H9 (cell line): Measurements from ENCODE around the gene CCL15. TPM values are rescaled to one million over a fixed set of nuclear protein-coding genes. Genes with fewer than 3 reads are reported as not detected.

ENCODE experiments used
- DNase-seq: peaks from one replicate; pipeline ENCODE4 v3.0.0-alpha.2; 2017
- H2AFZ ChIP-seq: one replicate; pipeline ENCODE4 v1.6.1; 2013; ENCODE audit warnings: mild to moderate bottlenecking, low read length, control low read depth, moderate library complexity
- H2AK5ac ChIP-seq: 2 replicates; pipeline ENCODE4 v1.6.1; 2013; ENCODE audit warnings: low read length, control low read depth, mixed read lengths; ENCODE audit not compliant: insufficient read length
- H2BK120ac ChIP-seq: one replicate; pipeline ENCODE4 v1.6.1; 2013; ENCODE audit warnings: low read depth, mild to moderate bottlenecking, low read length, control low read depth, inconsistent platforms; ENCODE audit not compliant: poor library complexity, severe bottlenecking
- H2BK12ac ChIP-seq: 2 replicates; pipeline ENCODE4 v1.6.1; 2013; ENCODE audit warnings: low read length, control low read depth, mixed read lengths, low read depth; ENCODE audit not compliant: insufficient read length
- H2BK15ac ChIP-seq: 2 replicates; pipeline ENCODE4 v1.6.1; 2013; ENCODE audit warnings: low read depth, low read length, control low read depth
- H2BK20ac ChIP-seq: one replicate; pipeline ENCODE4 v1.6.1; 2013; ENCODE audit warnings: low read depth, mild to moderate bottlenecking, low read length, control low read depth, inconsistent platforms; ENCODE audit not compliant: poor library complexity, severe bottlenecking
- H2BK5ac ChIP-seq: 2 replicates; pipeline ENCODE4 v1.6.1; 2013; ENCODE audit warnings: low read length, control low read depth, mixed read lengths; ENCODE audit not compliant: insufficient read length
- H3K14ac ChIP-seq: 2 replicates; pipeline ENCODE4 v1.6.1; 2013; ENCODE audit warnings: low read length, control low read depth; ENCODE audit not compliant: insufficient read depth
- H3K18ac ChIP-seq: 2 replicates; pipeline ENCODE4 v1.6.1; 2013; ENCODE audit warnings: low read depth, mild to moderate bottlenecking, mixed read lengths, low read length, control low read depth; ENCODE audit not compliant: insufficient read length
- H3K23ac ChIP-seq: 2 replicates; pipeline ENCODE4 v1.6.1; 2013; ENCODE audit warnings: low read length, control low read depth, mixed read lengths, low read depth; ENCODE audit not compliant: insufficient read length
- H3K23me2 ChIP-seq: 2 replicates; pipeline ENCODE4 v1.6.1; 2013; ENCODE audit warnings: low read depth, mild to moderate bottlenecking, mixed read lengths, low read length, control low read depth; ENCODE audit not compliant: insufficient read length, poor library complexity, severe bottlenecking
- H3K27ac ChIP-seq: 2 replicates; pipeline ENCODE4 v1.5.1; 2013; ENCODE audit warnings: low read length, control low read depth, mixed read lengths, low read depth; ENCODE audit not compliant: insufficient read length
- H3K27me3 ChIP-seq: 2 replicates; pipeline ENCODE4 v1.6.1; 2013; ENCODE audit warnings: low read length, control low read depth, inconsistent platforms; ENCODE audit not compliant: insufficient read depth
- H3K4ac ChIP-seq: 2 replicates; pipeline ENCODE4 v1.6.1; 2013; ENCODE audit warnings: low read depth, mild to moderate bottlenecking, control low read depth, inconsistent platforms, low read length, moderate library complexity
- H3K4me1 ChIP-seq: 2 replicates; pipeline ENCODE4 v1.6.1; 2013; ENCODE audit warnings: low read length, control low read depth, inconsistent platforms; ENCODE audit not compliant: insufficient read depth
- H3K4me2 ChIP-seq: 2 replicates; pipeline ENCODE4 v1.6.1; 2013; ENCODE audit warnings: low read length, control low read depth, mixed read lengths; ENCODE audit not compliant: insufficient read length, insufficient read depth
- H3K56ac ChIP-seq: 2 replicates; pipeline ENCODE4 v1.6.1; 2013; ENCODE audit warnings: low read depth, mild to moderate bottlenecking, mixed read lengths, low read length, control low read depth; ENCODE audit not compliant: insufficient read length
- H3K79me1 ChIP-seq: 2 replicates; pipeline ENCODE4 v1.6.1; 2013; ENCODE audit warnings: low read depth, mild to moderate bottlenecking, moderate library complexity, low read length, control low read depth, inconsistent platforms; ENCODE audit not compliant: insufficient read depth, poor library complexity, severe bottlenecking
- H3K79me2 ChIP-seq: 2 replicates; pipeline ENCODE4 v1.6.1; 2013; ENCODE audit warnings: low read length, control low read depth, inconsistent platforms; ENCODE audit not compliant: insufficient read depth
- H3K9ac ChIP-seq: 2 replicates; pipeline ENCODE4 v1.6.1; 2013; ENCODE audit warnings: low read length, control low read depth, mixed read lengths; ENCODE audit not compliant: insufficient read length; ENCODE audit errors: extremely low read depth
- H3K9me3 ChIP-seq: one replicate; pipeline ENCODE4 v1.6.1; 2013; ENCODE audit warnings: low read depth, low read length, inconsistent platforms; ENCODE audit not compliant: control insufficient read depth
- H3T11ph ChIP-seq: one replicate; pipeline ENCODE4 v1.6.1; 2013; ENCODE audit warnings: mild to moderate bottlenecking, low read length, control low read depth, inconsistent platforms
- H4K20me1 ChIP-seq: one replicate; pipeline ENCODE4 v1.6.1; 2013; ENCODE audit not compliant: control insufficient read depth, insufficient read length, insufficient read depth
- H4K5ac ChIP-seq: 2 replicates; pipeline ENCODE4 v1.6.1; 2013; ENCODE audit warnings: low read depth, mild to moderate bottlenecking, mixed read lengths, low read length, control low read depth; ENCODE audit not compliant: insufficient read length
- H4K8ac ChIP-seq: replicated peaks from 2 replicates; pipeline ENCODE4 v1.6.1; 2013; ENCODE audit warnings: low read length, control low read depth, mixed read lengths, low read depth; ENCODE audit not compliant: insufficient read length
- H4K91ac ChIP-seq: 2 replicates; pipeline ENCODE4 v1.6.1; 2013; ENCODE audit warnings: low read depth, mild to moderate bottlenecking, moderate library complexity, mixed read lengths, low read length, control low read depth; ENCODE audit not compliant: insufficient read length
- H3K27ac Mint-ChIP-seq, 3 experiments: 2 replicates in 2 of 3; 3 replicates in 1 of 3; pipeline ENCODE4 v1.8.0; 2020 to 2021; ENCODE audit warnings: mixed read lengths in 3 of 3, mild to moderate bottlenecking in 1 of 3, moderate library complexity in 1 of 3
- H3K27me3 Mint-ChIP-seq: 2 replicates; pipeline ENCODE4 v1.8.0; 2021; ENCODE audit warnings: low read depth, mild to moderate bottlenecking, moderate library complexity, mixed read lengths
- H3K36me3 Mint-ChIP-seq, 3 experiments: 2 replicates in 2 of 3; 3 replicates in 1 of 3; pipeline ENCODE4 v1.8.0; 2020 to 2021; ENCODE audit warnings: low read depth in 3 of 3, mixed read lengths in 3 of 3; ENCODE audit not compliant: insufficient read depth in 1 of 3
- H3K4me1 Mint-ChIP-seq, 2 experiments: 2 replicates each; pipeline ENCODE4 v1.8.0; 2020; ENCODE audit warnings: mixed read lengths in 2 of 2
- H3K4me3 Mint-ChIP-seq, 2 experiments: 2 replicates in 1 of 2; 3 replicates in 1 of 2; pipeline ENCODE4 v1.8.0; 2020 to 2021; ENCODE audit warnings: mild to moderate bottlenecking in 2 of 2, mixed read lengths in 2 of 2, moderate library complexity in 1 of 2
- H3K9me3 Mint-ChIP-seq, 2 experiments: 2 replicates in 1 of 2; 3 replicates in 1 of 2; pipeline ENCODE4 v1.8.0; 2020; ENCODE audit warnings: mild to moderate bottlenecking in 2 of 2, mixed read lengths in 2 of 2, moderate library complexity in 1 of 2
- CTCF ChIP-seq: fragments of 200-600 bp; sonication (generic); conservative IDR thresholded peaks from 3 replicates; pipeline ENCODE4 v1.8.0; 2021; ENCODE audit warnings: antibody characterized with exemption, mild to moderate bottlenecking
- WGBS: extraction: QIAGEN DNeasy Blood & Tissue Kit; methylation state at CpG from one replicate; pipeline ENCODE4 v1.1.7; 2013; ENCODE audit warnings: missing lambda C conversion rate, low lambda C conversion rate, mixed read lengths; ENCODE audit not compliant: insufficient read length; ENCODE audit errors: extremely low coverage; 5-methylcytosine and 5-hydroxymethylcytosine counted together
- total RNA-seq: library from RNA; stranded (reverse); gene quantifications from 2 replicates; pipeline ENCODE4 v1.2.1, GENCODE V29; 2021

The CCL15 gene
- total RNA-seq, 1 experiment from 2014 or later: not detected

- Histone ChIP-seq H3T11ph (no peak overlapping the region), H3K4ac (no peak overlapping the region), H3K4me2 (no peak overlapping the region), H3K56ac (no peak overlapping the region), H3K79me2 (no peaks in the 10 kb centered on the region), H4K91ac (no peak overlapping the region), H3K9me3 (no peaks in the 10 kb centered on the region), H3K14ac (no peak overlapping the region), H2BK20ac (no peak overlapping the region), H2BK15ac (no peak overlapping the region), H4K8ac (no peak overlapping the region), H2BK120ac (no peak overlapping the region), H3K27me3 (no peaks in the 10 kb centered on the region), H2BK5ac (no peak overlapping the region), H3K79me1 (no peaks in the 10 kb centered on the region), H2AK5ac (no peak overlapping the region), H2BK12ac (no peak overlapping the region), H3K23ac (no peak overlapping the region), H3K9ac (no peak overlapping the region), H3K4me1 (no peaks in the 10 kb centered on the region), H3K27ac (no peak overlapping the region), H3K23me2 (no peaks in the 10 kb centered on the region), H2AFZ (no peak overlapping the region), H3K18ac (no peak overlapping the region), H4K20me1 (no peaks in the 10 kb centered on the region), H4K5ac (no peak overlapping the region)
- peaks cover 0 to 2% (median 0%) of the 10 kb centered on the region in 3 experiments; a peak in 2 of 7 replicates for H3K36me3 Mint-ChIP-seq
- H3K9me3 Mint-ChIP-seq: peaks cover 4 to 6% of the 10 kb centered on the region in 2 experiments; a peak in 3 of 5 replicates
- TF ChIP-seq CTCF: no peak
- H3K27me3 Mint-ChIP-seq: peaks cover 3% of the 10 kb centered on the region
- no peak for DNase-seq
- no peak overlapping the region for H3K4me3 Mint-ChIP-seq
- WGBS: no CpG with 5 or more reads among the region's 2 CpGs
- no peaks in the 10 kb centered on the region for H3K4me1 Mint-ChIP-seq
- H3K27ac Mint-ChIP-seq: no peak overlapping the region
Observed at GRCh38 chr17:35991075-35991474, 10.3 kb downstream of the CCL15 start.
